Ectodermal cell (in vitro differentiated cells): Measurements from ENCODE around the gene C1orf198.

Experiments
- H3K27ac ChIP-seq: 2 replicates; pipeline ENCODE4 v1.7.0; 2013; ENCODE audit warnings: mild to moderate bottlenecking, low read depth, low read length; ENCODE audit not compliant: insufficient read depth, poor library complexity, severe bottlenecking
- H3K27me3 ChIP-seq: 2 replicates; pipeline ENCODE4 v1.7.0; 2013; ENCODE audit warnings: mild to moderate bottlenecking, low read length; ENCODE audit not compliant: insufficient read depth, control insufficient read depth, poor library complexity, severe bottlenecking
- H3K36me3 ChIP-seq: one replicate; pipeline ENCODE4 v1.7.0; 2013; ENCODE audit warnings: low read length; ENCODE audit not compliant: control insufficient read depth, insufficient read depth
- H3K4me1 ChIP-seq: one replicate; pipeline ENCODE4 v1.7.0; 2013; ENCODE audit warnings: low read length; ENCODE audit not compliant: control insufficient read depth, insufficient read depth
- H3K4me3 ChIP-seq: 2 replicates; pipeline ENCODE4 v1.7.0; 2013; ENCODE audit warnings: low read depth, low read length, control low read depth; ENCODE audit not compliant: insufficient read depth
- H3K9me3 ChIP-seq: 2 replicates; pipeline ENCODE4 v1.7.0; 2013; ENCODE audit warnings: mild to moderate bottlenecking, low read length, moderate library complexity; ENCODE audit not compliant: control insufficient read depth
- WGBS, 2 experiments: methylation state at CpG; one replicate each; pipeline ENCODE4 v1.1.7; 2013; ENCODE audit warnings: missing lambda C conversion rate in 2 of 2; 5-methylcytosine and 5-hydroxymethylcytosine counted together

Gene C1orf198

GRCh38 chr1:230824919-230825721, 43.2 kb downstream of the C1orf198 start:
- WGBS, 2 experiments: 93 to 94% methylated on average over 10 to 11 of the region's 11 CpGs
- no peaks in the 10 kb centered on the region for H3K27me3 ChIP-seq
- H3K4me3 ChIP-seq: no peak overlapping the region
- no peak overlapping the region for H3K27ac ChIP-seq
- H3K9me3 ChIP-seq: no peaks in the 10 kb centered on the region
- H3K4me1 ChIP-seq: peaks cover 3% of the 10 kb centered on the region
- no peaks in the 10 kb centered on the region for H3K36me3 ChIP-seq

- peaks cover 3% of the 10 kb centered on the region for H3K4me1 ChIP-seq
- no peaks in the 10 kb centered on the region for H3K9me3 ChIP-seq
- H3K4me3 ChIP-seq: no peak overlapping the region
- no peak overlapping the region for H3K27ac ChIP-seq
- 94 to 96% methylated on average over 4 of the region's 4 CpGs for WGBS, 2 experiments
- no peaks in the 10 kb centered on the region for H3K27me3 ChIP-seq
- no peaks in the 10 kb centered on the region for H3K36me3 ChIP-seq
Observed at GRCh38 chr1:230824551-230824918, 43.8 kb downstream of the C1orf198 start.

- Histone ChIP-seq H3K4me3 (no peak overlapping the region), H3K4me1 (peaks cover 3% of the 10 kb centered on the region), H3K27me3 (no peaks in the 10 kb centered on the region), H3K36me3 (no peaks in the 10 kb centered on the region), H3K27ac (no peak overlapping the region), H3K9me3 (no peaks in the 10 kb centered on the region)
- 88 to 89% methylated on average over 3 of the region's 3 CpGs for WGBS, 2 experiments
Observed at GRCh38 chr1:230823931-230824381, 44.4 kb downstream of the C1orf198 start.

GRCh38 chr1:230823426-230823825, 44.9 kb downstream of the C1orf198 start:
- Histone ChIP-seq H3K4me1 (peaks cover 3% of the 10 kb centered on the region), H3K9me3 (no peaks in the 10 kb centered on the region), H3K4me3 (no peak overlapping the region), H3K27ac (no peak overlapping the region), H3K36me3 (no peaks in the 10 kb centered on the region), H3K27me3 (no peaks in the 10 kb centered on the region)
- WGBS, 2 experiments: 92% methylated on average over 6 of the region's 6 CpGs

GRCh38 chr1:230822092-230822581, 46.2 kb downstream of the C1orf198 start:
- no peak overlapping the region for H3K4me3 ChIP-seq
- no peaks in the 10 kb centered on the region for H3K27me3 ChIP-seq
- 91 to 93% methylated on average over 13 of the region's 13 CpGs for WGBS, 2 experiments
- no peaks in the 10 kb centered on the region for H3K4me1 ChIP-seq
- H3K9me3 ChIP-seq: no peaks in the 10 kb centered on the region
- no peaks in the 10 kb centered on the region for H3K36me3 ChIP-seq
- H3K27ac ChIP-seq: no peak overlapping the region

GRCh38 chr1:230821346-230821745, 47.0 kb downstream of the C1orf198 start:
- Histone ChIP-seq H3K4me1 (no peaks in the 10 kb centered on the region), H3K9me3 (no peaks in the 10 kb centered on the region)
- WGBS, 2 experiments: 87 to 88% methylated on average over 4 of the region's 4 CpGs

GRCh38 chr1:230820568-230820967, 47.8 kb downstream of the C1orf198 start:
- H3K4me3 ChIP-seq: no peak overlapping the region
- H3K27me3 ChIP-seq: no peaks in the 10 kb centered on the region
- no peaks in the 10 kb centered on the region for H3K9me3 ChIP-seq
- H3K36me3 ChIP-seq: no peaks in the 10 kb centered on the region
- WGBS, 2 experiments: 89 to 92% methylated on average over 4 of the region's 4 CpGs
- H3K4me1 ChIP-seq: no peaks in the 10 kb centered on the region
- H3K27ac ChIP-seq: no peak overlapping the region

More at GRCh38 chr1:230821346-230821745, 47.0 kb downstream of the C1orf198 start:
- H3K27me3 ChIP-seq: no peaks in the 10 kb centered on the region
- H3K27ac ChIP-seq: no peak overlapping the region
- H3K4me3 ChIP-seq: no peak overlapping the region
- H3K36me3 ChIP-seq: no peaks in the 10 kb centered on the region

GRCh38 chr1:230819976-230820375, 48.3 kb downstream of the C1orf198 start:
- Histone ChIP-seq H3K9me3 (no peaks in the 10 kb centered on the region), H3K27ac (no peak overlapping the region), H3K4me1 (no peaks in the 10 kb centered on the region), H3K27me3 (no peaks in the 10 kb centered on the region), H3K4me3 (no peak overlapping the region), H3K36me3 (no peaks in the 10 kb centered on the region)
- WGBS, 2 experiments: 95 to 96% methylated on average over 4 of the region's 4 CpGs

- no peak overlapping the region for H3K4me3 ChIP-seq
- H3K9me3 ChIP-seq: no peaks in the 10 kb centered on the region
- H3K36me3 ChIP-seq: no peaks in the 10 kb centered on the region
- WGBS, 2 experiments: 91 to 94% methylated on average over 6 of the region's 6 CpGs
- no peak overlapping the region for H3K27ac ChIP-seq
- H3K4me1 ChIP-seq: no peaks in the 10 kb centered on the region
- no peaks in the 10 kb centered on the region for H3K27me3 ChIP-seq
Observed at GRCh38 chr1:230818901-230819300, 49.4 kb downstream of the C1orf198 start.

- 100% methylated on average over 1 of the region's 1 CpG for WGBS, 2 experiments
- H3K4me1 ChIP-seq: no peaks in the 10 kb centered on the region
Observed at GRCh38 chr1:230818367-230818766, 50.0 kb downstream of the C1orf198 start.

More at GRCh38 chr1:230818367-230818766, 50.0 kb downstream of the C1orf198 start:
- Histone ChIP-seq H3K27ac (no peak overlapping the region), H3K36me3 (no peaks in the 10 kb centered on the region), H3K4me3 (no peak overlapping the region), H3K27me3 (no peaks in the 10 kb centered on the region), H3K9me3 (no peaks in the 10 kb centered on the region)
